ENCODE measurements around the gene PRR9. TPM values are rescaled to one million over a fixed set of nuclear protein-coding genes. Genes with fewer than 3 reads are reported as not detected.

The PRR9 gene
- total RNA-seq, 1 experiment from 2014 or later, result not detected

DNA sequence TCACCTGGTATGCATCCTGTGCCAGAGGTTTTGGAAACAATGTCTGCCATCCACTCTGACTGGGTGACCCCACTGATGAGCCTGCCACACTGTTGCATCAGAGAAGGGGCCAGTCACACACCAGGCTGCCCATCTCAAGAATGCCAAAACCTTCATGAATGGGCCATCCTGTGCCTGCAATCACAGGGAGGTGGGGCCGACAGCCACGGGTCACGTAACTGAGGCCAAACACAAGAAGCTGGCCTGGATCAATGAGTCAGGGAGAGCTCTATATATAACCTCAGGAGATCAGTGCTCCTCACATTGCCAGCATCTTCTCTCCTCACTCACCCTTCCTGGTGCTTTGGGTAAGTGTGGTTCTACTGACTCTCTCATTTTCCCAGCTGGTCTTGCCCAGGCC lies 42.0 kb downstream of the PRR9 start, which contains the start of gene LORICRIN:
TSS of gene LORICRIN (plus strand) at position 301 of the 400 bp plus-strand sequence. CDS start 1,263 bp downstream, outside the sequence.
- Histone ChIP-seq H3K4me3 (ENCODE audit: low read length) (no peak within 1 kb of the TSS), H3K27me3 (ENCODE audit: low read length) (peaks cover 71% of the 10 kb centered on the region), H3K79me2 (ENCODE audit: low read length) (no peaks in the 10 kb centered on the region), H3K9me3 (ENCODE audit: low read length) (no peaks in the 10 kb centered on the region), H3K4me2 (ENCODE audit: low read length) (no peak within 1 kb of the TSS), H3F3A (ENCODE audit: low read length, unreplicated experiment) (no peaks in the 10 kb centered on the region), H2AFZ (ENCODE audit: low read length) (no peak within 1 kb of the TSS), H3K9ac (ENCODE audit: low read length) (no peak within 1 kb of the TSS), H3K27ac (ENCODE audit: low read length) (no peak within 1 kb of the TSS), H3K9me2 (replicated peaks; ENCODE audit: low read length) (no peaks in the 10 kb centered on the region), H4K20me1 (ENCODE audit: low read length) (no peaks in the 10 kb centered on the region), H3K4me1 (ENCODE audit: insufficient read depth, low read length) (no peaks in the 10 kb centered on the region), H3K36me3 (ENCODE audit: low read depth, low read length) (no peaks in the 10 kb centered on the region)
- BruUV-seq (replicated peaks), result no TSS peak
- ChIA-PET CTCF (no interaction called here), POLR2A (ENCODE audit: unreplicated experiment) (no interaction called here)
- TF ChIP-seq EZH2phosphoT487 (IDR thresholded peaks at IDR 0.05; ENCODE audit: borderline replicate concordance, low read length) (no peak), EZH2 (IDR thresholded peaks at IDR 0.05; ENCODE audit: low read length, unreplicated experiment) (no peak)
- TF ChIP-seq, protein P1, sequence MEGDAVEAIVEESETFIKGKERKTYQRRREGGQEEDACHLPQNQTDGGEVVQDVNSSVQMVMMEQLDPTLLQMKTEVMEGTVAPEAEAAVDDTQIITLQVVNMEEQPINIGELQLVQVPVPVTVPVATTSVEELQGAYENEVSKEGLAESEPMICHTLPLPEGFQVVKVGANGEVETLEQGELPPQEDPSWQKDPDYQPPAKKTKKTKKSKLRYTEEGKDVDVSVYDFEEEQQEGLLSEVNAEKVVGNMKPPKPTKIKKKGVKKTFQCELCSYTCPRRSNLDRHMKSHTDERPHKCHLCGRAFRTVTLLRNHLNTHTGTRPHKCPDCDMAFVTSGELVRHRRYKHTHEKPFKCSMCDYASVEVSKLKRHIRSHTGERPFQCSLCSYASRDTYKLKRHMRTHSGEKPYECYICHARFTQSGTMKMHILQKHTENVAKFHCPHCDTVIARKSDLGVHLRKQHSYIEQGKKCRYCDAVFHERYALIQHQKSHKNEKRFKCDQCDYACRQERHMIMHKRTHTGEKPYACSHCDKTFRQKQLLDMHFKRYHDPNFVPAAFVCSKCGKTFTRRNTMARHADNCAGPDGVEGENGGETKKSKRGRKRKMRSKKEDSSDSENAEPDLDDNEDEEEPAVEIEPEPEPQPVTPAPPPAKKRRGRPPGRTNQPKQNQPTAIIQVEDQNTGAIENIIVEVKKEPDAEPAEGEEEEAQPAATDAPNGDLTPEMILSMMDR (conservative IDR thresholded peaks at IDR 0.05; ENCODE audit: low read depth, low read length), result no peak
- intact Hi-C loops (cut with micrococcal nuclease), result no loop called here
- DNase-seq (no peak), ATAC-seq (no peak)

DNA sequence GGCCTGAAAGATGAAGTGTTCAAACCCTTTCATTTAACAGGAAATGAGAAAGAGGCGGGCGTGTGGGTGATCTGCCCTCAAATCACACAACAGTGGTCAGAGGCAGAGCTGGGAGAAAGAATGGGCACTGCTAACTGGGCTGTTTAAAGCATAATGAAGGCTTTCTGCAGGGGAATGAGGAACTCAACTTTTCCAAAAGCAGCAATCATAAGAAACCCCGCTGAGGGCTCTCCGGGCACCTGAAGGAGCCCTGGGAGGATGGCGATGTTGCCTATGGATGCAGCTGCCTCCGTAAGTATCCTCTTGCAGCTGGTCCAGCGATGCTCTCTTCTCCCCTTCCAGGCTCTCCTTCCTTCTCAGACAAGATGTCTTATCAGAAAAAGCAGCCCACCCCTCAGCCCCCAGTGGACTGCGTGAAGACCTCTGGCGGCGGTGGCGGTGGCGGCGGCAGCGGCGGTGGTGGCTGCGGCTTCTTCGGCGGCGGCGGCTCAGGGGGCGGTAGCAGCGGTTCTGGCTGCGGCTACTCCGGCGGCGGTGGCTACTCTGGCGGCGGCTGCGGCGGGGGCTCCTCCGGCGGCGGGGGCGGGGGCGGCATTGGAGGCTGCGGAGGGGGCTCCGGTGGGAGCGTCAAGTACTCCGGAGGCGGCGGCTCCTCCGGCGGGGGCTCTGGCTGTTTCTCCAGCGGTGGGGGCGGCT lies 43.3 kb downstream of the PRR9 start:
- H3K36me3 ChIP-seq (ENCODE audit: low read depth, low read length), result no peaks in the 10 kb centered on the region
- intact Hi-C loops (cut with micrococcal nuclease), result no loop called here
- ATAC-seq, result no peak
- no peaks in the 10 kb centered on the region for H3K9me2 ChIP-seq (replicated peaks; ENCODE audit: low read length)
- DNase-seq, result no peak
- no peak overlapping the region for H2AFZ ChIP-seq (ENCODE audit: low read length)
- H3K79me2 ChIP-seq (ENCODE audit: low read length), result no peaks in the 10 kb centered on the region
- H3K9ac ChIP-seq (ENCODE audit: low read length), result no peak overlapping the region
- H3F3A ChIP-seq (ENCODE audit: low read length, unreplicated experiment), result no peaks in the 10 kb centered on the region
- no peak overlapping the region for H3K4me3 ChIP-seq (ENCODE audit: low read length)
- H3K27ac ChIP-seq (ENCODE audit: low read length), result no peak overlapping the region
- no peaks in the 10 kb centered on the region for H3K4me1 ChIP-seq (ENCODE audit: insufficient read depth, low read length)
- BruUV-seq (replicated peaks), result no TSS peak
- TF ChIP-seq, protein P1 (conservative IDR thresholded peaks at IDR 0.05; ENCODE audit: low read depth, low read length), result no peak
- TF ChIP-seq EZH2phosphoT487 (IDR thresholded peaks at IDR 0.05; ENCODE audit: borderline replicate concordance, low read length) (no peak), EZH2 (IDR thresholded peaks at IDR 0.05; ENCODE audit: low read length, unreplicated experiment) (no peak)
- no peaks in the 10 kb centered on the region for H4K20me1 ChIP-seq (ENCODE audit: low read length)
- ChIA-PET CTCF (no interaction called here), POLR2A (ENCODE audit: unreplicated experiment) (no interaction called here)
- H3K27me3 ChIP-seq (ENCODE audit: low read length), result peaks cover 74% of the 10 kb centered on the region
- H3K9me3 ChIP-seq (ENCODE audit: low read length), result no peaks in the 10 kb centered on the region
- H3K4me2 ChIP-seq (ENCODE audit: low read length), result no peak overlapping the region

Measured in PC-3 (cell line).